Fibroblast of skin of back (primary cell): Measurements from ENCODE around the gene SLC5A8. TPM values are rescaled to one million over a fixed set of nuclear protein-coding genes. Genes with fewer than 3 reads are reported as not detected.

Experiments used
- DNase-seq: peaks from one replicate; pipeline ENCODE4 v3.0.0-alpha.2; 2013
- polyA plus RNA-seq, 2 experiments: library from polyadenylated mRNA; unstranded; fragments of 120-200 nt; gene quantifications; one replicate each; pipeline ENCODE4 v1.2.1, GENCODE V29; 2013; ENCODE audit not compliant: insufficient read length in 2 of 2

SLC5A8 gene
- polyA plus RNA-seq (2013, experiment 1 of 2; ENCODE audit: insufficient read length) = not detected
- polyA plus RNA-seq (2013, experiment 2 of 2; ENCODE audit: insufficient read length) = not detected

DNA sequence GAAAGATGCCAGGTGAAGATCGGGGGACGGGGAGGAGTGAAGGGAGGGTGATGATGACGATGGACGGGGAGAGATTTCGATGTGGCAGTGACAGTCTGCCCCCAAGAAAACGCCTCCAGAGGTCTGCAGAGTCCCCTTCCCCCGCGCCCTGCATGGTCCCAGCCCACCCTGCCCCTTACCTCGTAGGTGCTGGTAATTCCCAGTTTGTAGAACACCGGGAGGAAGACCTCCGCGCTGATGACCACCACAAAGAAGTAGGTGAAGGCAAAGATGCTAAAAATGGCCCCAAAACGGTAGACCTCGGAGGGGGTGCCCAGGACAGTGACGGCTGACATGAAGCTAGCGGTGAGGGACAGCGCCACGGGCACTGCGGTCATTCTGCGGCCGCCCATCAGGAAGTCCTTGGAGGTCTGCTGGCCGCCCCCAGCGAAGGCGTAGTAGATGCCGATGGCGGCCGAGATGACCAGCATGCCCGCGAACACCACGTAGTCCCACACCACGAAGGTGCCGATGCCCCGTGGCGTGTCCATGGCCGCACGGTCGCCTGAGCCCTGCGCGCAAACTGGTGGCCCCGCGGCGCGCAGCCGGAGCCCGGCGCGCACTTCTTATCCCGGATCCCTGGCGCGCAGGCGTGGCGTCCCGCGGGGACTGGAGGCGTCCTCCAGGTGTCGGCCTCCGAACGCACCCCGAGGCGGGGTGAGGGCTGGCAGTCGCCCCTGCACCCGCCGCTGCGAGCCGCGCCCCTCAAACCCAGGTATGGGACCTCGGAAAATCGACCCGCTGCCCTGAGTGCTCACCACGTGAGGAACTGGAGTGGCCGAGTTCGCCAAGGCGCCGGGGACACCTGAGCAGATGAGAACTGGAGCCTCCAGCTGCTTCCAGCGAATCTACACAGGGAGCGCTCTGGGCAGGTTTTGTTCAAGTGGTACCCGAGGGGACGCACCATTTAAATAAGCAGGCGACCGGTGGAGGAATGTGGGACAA lies at the start of gene SLC5A8:
TSS of gene SLC5A8 (minus strand) at position 920 of the 984 bp plus-strand sequence. CDS start at position 530, 390 bp downstream.
- no peak for DNase-seq

DNA sequence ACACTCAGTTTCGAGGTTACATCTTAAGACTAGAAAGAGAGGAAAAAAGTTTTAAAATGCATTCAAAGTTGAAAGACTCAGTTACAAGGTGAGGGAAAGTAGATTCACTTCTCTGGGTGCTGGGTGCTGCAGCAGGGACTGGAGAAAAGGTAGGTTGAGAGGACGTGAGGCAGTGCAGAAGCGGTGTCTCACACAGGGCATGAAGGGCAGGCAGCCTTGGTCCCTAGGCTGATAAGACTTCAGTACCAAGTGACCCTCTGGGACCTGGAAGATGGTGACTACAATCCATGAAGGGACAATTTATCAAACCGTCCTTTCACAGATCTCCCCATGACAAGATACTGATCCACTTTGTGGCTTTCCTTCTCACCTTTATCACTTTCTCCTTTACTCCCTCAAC lies 47.3 kb upstream of the SLC5A8 start:
- DNase-seq = no peak

- DNase-seq = no peak
These were observed 46.2 kb upstream of the SLC5A8 start for GRCh38 chr12:101256266-101256665.

DNA sequence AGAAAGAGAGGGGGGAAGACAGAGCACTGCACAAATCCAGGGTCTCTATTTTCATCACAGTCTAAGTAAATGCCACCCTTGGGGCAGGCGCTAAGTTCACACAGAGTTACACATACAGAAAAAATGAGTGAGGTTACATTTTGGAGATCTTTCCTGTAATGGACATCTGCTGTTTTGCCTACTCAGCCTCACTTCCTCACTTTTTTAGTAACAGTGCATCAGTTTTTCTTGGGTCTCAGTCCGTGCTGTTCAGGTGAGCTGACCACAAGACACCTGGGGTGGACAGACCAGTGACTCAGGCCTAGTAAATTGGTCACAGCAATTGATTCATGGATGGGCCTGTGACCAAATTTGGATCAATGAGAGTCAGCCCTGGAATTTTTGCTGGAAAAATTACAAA lies 33.6 kb upstream of the SLC5A8 start:
- no peak for DNase-seq

GRCh38 chr12:101243074-101243473 lies 33.0 kb upstream of the SLC5A8 start:
- DNase-seq = no peak

DNA sequence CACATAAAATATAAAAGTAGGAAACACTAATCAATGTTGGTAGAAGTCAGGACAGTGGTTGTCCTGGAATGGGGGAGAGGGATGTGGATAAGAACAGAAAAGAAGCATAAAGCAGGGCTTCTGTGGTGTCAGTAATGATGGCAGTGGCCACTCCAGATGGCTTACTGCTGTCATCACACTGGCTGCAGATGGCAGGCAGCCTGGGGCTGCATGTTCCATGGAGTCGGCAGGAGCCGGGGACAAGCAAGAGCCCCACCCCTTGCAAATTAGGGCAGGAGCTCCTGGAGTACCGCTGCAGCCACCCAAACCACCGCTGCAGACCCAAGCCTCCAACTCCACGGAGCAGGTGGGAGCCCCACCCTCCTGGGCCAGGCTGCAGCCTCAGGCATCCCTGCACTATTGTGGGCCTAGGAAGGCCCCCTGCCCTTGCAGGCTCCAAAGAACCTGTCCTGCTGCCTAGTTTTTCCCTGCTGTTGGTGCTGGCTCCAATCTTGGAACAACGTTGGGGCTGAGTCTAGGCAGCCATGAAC lies 28.8 kb upstream of the SLC5A8 start:
- DNase-seq = no peak

GRCh38 chr12:101238306-101238705 lies 28.3 kb upstream of the SLC5A8 start:
- no peak for DNase-seq

GRCh38 chr12:101235686-101236085 lies 25.6 kb upstream of the SLC5A8 start:
- no peak for DNase-seq

DNA sequence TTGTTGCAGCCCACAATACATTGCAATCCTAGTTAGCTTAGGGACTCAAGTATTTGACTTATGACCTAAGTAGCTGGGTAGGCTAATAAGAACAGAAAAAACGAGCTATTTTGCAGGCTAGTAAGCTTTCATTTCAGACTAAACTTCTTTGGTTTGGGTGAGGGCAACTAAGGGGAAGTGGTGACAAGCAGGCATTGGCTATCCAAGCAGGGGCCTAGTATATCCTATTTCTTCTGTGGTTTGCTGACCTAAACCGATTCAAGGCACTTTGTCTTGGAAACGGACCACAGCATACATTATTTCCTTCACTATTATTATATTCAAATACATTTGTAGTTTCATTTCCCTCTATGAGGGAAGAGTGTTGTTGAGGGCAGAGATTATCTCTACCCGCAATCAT lies 21.6 kb upstream of the SLC5A8 start:
- no peak for DNase-seq

DNA sequence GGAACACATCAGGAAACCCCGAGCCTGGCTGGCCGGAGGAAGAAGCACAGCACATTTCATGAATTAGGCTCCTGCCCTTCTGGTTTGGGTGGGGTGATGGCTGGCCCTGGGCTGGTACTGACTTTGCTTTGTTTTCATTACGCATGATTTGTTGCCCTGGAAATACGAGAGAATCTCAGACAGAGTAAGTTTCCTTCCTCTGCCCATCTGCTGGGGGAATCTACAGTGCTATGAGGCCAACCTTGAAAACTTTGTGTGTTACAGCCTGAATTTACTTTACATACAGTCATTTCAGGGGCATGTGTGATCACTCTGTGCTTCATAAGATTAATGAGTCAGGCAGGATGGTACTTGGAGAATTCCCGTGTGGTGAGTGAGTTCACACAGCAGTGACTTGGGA lies 20.5 kb upstream of the SLC5A8 start:
- peak; percentile 62 for DNase-seq

- DNase-seq = no peak
These were observed 19.8 kb upstream of the SLC5A8 start for GRCh38 chr12:101229841-101230241.

- DNase-seq = no peak
These were observed 11.3 kb upstream of the SLC5A8 start for GRCh38 chr12:101221301-101221700.

DNA sequence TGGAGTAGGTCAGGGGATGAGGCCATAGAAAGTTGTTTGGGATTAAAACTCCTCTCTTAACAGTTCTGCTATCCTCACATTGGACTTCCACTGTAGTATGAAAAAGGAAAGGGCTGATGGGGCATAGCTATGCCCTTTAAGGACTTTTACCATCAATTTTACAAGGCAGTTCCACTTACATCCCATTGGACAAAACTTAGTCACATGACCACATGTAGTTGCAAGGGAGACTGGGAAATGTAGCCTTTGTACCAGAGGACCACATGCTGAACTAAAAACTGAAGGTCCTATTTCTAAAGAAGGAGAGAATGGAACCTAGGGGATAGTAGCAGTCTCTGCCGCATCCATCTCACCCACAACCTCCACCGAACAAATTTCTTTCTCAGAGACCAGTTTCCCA lies 6.8 kb upstream of the SLC5A8 start:
- DNase-seq = no peak

- no peak for DNase-seq
These were observed 2.8 kb downstream of the SLC5A8 start for GRCh38 chr12:101207086-101207780.

- DNase-seq = no peak
These were observed 5.3 kb downstream of the SLC5A8 start for GRCh38 chr12:101204602-101205304.

DNA sequence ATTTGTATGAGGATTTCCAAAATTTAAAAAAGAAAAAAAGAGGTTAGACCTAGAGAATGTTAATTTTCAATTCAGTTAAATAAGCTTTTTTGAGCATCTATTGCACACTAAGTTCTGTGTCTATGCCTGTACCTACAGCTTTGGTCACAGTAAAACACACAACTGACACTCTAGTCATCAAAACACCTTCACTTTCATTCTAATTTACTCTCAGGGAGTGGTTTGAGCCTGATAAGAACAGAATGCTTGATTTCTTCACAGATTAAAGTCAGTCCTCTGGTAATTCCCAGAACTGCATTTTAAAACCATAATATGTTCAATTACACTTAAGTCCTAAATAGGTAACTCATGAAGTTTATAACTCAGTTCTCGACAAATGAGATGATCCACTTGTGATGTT lies 9.2 kb downstream of the SLC5A8 start:
- no peak for DNase-seq

DNA sequence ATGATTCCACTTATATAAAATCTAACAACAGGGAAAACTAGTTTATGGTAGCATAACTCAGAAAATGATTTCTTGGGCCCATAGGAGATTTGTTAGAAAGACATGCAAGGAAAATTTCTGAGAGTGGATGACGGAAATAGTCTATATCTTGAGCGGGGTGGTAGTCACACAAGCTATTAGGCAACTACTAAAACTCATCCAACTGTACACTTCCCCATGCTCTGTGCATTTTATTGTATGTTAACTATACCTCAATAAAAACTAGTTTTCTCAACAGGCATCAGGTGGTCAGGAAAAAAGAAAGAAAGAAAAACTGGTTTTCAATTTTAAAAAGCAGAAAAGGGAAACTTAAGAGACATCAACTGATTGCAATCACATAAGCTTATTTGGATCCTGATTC lies 9.9 kb downstream of the SLC5A8 start:
- no peak for DNase-seq

DNA sequence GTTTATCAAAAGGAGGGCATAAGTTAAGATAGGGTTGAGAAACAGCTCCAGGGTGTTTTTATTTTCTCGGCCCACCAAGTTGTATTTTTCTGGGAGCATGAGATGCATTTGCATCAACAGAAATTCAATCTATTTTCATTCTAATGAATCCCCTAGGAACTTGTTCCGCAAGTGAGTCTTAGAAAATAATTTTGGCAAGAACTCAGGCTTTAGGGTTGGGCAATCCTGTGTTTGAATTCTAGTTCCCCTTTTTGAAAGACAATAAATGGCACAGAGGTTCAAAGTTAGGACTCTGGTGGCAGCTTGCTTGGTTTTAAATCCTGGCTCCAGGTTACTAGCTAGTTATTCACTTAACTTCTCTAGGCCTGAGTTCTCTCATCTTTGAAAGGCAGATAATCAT lies 23.7 kb downstream of the SLC5A8 start:
- DNase-seq = no peak

DNA sequence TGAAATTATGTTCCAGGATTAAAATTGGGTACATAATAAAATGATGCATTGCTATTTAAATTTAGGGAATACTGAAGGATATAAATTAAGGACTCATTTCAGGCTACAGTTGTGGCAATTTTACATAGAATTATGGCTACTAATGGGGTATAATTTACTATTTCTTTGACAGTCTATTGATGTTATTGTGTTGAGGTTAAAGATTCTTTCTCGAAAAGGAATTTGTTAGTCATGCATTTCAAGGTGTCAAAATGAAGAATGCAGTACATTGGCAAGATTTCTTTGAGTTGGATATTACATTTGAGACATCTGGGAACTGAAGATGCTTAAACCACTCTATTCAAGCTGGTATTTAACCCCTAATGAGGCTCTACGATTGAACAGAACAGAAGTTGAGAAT lies 28.3 kb downstream of the SLC5A8 start:
- no peak for DNase-seq

- no peak for DNase-seq
These were observed 35.5 kb downstream of the SLC5A8 start for GRCh38 chr12:101174541-101174940.

GRCh38 chr12:101173197-101173749 lies 36.8 kb downstream of the SLC5A8 start:
- no peak for DNase-seq

- peak; percentile 0 for DNase-seq
These were observed 37.7 kb downstream of the SLC5A8 start for GRCh38 chr12:101172316-101172715.
